Adipose tissue (tissue), 3 donors: ENCODE measurements around the gene DUSP28. TPM values are rescaled to one million over a fixed set of nuclear protein-coding genes. Genes with fewer than 3 reads are reported as not detected.
"Not testable (repeated sequence)": the region's sequence is repeated elsewhere in the genome, so short reads cannot be mapped to it uniquely, and the experiment has no call there.

Source experiments
- H3K27ac ChIP-seq: one replicate; pipeline ENCODE4 v1.5.1; 2013; ENCODE audit warnings: low read depth, low read length
- WGBS, 3 donors: extraction: QIAGEN DNeasy Blood & Tissue Kit; methylation state at CpG; one replicate each; pipeline ENCODE4 v1.1.7; 2013; 5-methylcytosine and 5-hydroxymethylcytosine counted together
- polyA plus RNA-seq, 3 donors: library from polyadenylated mRNA; stranded (reverse); fragments of 200-250 nt; gene quantifications; one replicate each; pipeline ENCODE4 v1.2.3, GENCODE V29; 2013
- donor health status: healthy with polysubstance abuse.
- donor health status: Bipolar disorder and iron deficiency.
- donor health status: healthy.

DUSP28 gene
- polyA plus RNA-seq, 3 donors: 3.2 to 4.6 (median 4.3) TPM

- 83 to 87% (median 85%) methylated on average over 8 of the region's 8 CpGs for WGBS, 3 donors
- no peak overlapping the region for H3K27ac ChIP-seq
Observed at GRCh38 chr2:240524963-240525718, 35.0 kb upstream of the DUSP28 start.

DNA sequence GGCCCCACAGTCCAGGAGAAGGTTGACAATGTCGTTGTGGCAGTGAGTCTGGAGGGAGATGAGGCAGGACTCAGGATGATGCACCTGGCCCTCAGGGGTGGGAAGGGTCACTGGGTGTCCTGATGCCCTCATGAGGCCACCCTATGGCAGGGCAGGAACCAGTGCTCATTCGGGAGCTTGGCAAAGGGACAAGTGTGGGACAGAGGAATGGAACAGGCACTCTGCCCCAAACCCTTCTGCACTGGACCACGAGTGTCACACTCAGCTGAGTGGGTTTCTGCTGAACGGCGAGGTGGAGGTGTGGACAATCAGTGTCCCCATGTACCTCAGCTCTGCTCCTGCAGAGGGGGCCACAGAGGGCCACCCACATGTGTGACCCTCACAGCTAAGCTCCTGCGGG is 34.4 kb upstream of the DUSP28 start:
- H3K27ac ChIP-seq: no peak overlapping the region
- WGBS, 3 donors: 96 to 98% (median 98%) methylated on average over 6 of the region's 6 CpGs

DNA sequence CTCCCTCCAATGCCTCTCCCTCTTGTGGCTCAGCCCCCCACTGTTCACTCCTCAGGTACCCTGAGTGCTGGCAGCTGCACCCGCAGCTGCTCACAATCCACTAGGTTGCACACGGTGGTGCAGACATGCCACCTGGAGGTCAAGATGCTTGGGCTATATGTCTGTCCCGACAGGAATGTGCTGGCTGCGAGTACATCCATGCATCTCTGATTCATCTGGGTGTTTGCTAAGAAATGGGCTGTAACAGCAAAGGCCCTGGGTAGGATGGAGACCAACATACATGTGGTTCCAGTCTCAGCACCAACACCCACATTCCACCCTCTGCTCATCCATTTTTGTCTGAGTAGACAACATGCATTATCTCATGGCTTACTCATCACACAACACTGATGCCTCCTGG is 33.6 kb upstream of the DUSP28 start:
- no peak overlapping the region for H3K27ac ChIP-seq
- 90 to 95% (median 91%) methylated on average over 4 of the region's 4 CpGs for WGBS, 3 donors

- no peak overlapping the region for H3K27ac ChIP-seq
- 93 to 96% (median 95%) methylated on average over 3 of the region's 3 CpGs for WGBS, 3 donors
Observed at GRCh38 chr2:240527153-240527750, 32.9 kb upstream of the DUSP28 start.

- H3K27ac ChIP-seq: no peak overlapping the region
- 92 to 96% (median 93%) methylated on average over 13 of the region's 13 CpGs for WGBS, 3 donors
Observed at GRCh38 chr2:240528406-240529040, 31.6 kb upstream of the DUSP28 start.

DNA sequence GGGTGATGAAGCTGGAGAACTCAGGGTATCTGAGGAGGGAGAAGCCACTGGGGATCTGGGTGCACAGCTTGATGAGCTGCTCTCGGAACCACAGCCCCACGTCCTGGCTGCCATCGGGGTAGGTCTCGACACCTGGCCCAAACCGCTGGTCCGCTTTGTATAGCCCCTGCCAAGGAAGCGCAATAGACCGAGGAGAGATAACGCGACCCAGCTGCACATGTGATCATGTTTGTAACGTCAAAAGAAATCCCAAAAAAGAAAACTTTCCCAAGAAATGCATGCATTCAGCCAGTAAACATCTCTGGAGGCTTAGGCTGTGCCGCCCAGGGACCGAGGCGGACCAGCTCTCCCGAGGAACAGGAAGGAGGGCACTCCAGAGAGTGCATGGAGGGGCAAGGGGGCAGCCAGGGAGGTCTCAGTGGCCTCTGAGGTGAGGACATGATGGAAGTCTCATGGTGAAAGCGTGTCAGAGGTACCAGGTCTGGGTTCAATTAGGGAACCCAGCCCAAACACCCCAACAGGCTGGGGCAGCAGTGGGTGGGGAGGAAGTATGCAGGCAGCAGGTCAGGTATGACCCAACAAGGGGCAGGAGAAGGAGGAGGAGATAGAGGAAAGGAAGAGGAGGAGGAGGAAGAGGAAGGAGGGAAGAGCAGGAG is 30.7 kb upstream of the DUSP28 start:
- WGBS, 3 donors: 96 to 97% (median 96%) methylated on average over 16 of the region's 16 CpGs

GRCh38 chr2:240530181-240530580 is 30.0 kb upstream of the DUSP28 start:
- WGBS, 3 donors: 85 to 98% (median 93%) methylated on average over 7 of the region's 7 CpGs

More for the DNA sequence above, 30.7 kb upstream of the DUSP28 start:
- no peak overlapping the region for H3K27ac ChIP-seq

DNA sequence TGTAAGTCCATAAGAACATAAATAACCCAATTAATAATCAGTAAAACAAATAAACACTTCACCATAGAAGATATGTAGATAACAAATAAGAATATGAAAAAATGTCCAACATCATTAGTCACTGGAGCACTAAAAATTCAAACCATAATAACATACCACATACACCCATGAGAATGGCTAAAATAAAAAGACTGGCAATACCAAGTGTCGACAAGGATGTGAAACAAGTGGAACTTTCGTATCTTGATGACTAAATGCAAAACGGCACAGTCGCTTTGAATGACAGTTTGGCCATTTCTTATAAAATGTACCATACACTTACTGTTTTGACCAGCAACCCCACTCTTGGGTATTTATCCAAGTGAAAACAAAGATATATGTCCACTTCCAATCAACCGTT is 29.1 kb upstream of the DUSP28 start:
- 96 to 98% (median 97%) methylated on average over 5 of the region's 5 CpGs for WGBS, 3 donors
- no peak overlapping the region for H3K27ac ChIP-seq

More at GRCh38 chr2:240530181-240530580, 30.0 kb upstream of the DUSP28 start:
- no peak overlapping the region for H3K27ac ChIP-seq

GRCh38 chr2:240532031-240532775 is 28.0 kb upstream of the DUSP28 start:
- no peak overlapping the region for H3K27ac ChIP-seq
- WGBS, 3 donors: 96 to 100% (median 98%) methylated on average over 1 of the region's 1 CpG

- no peak overlapping the region for H3K27ac ChIP-seq
- WGBS, 3 donors: 95 to 97% (median 96%) methylated on average over 38 to 43 of the region's 43 CpGs
Observed at GRCh38 chr2:240538031-240538780, 22.0 kb upstream of the DUSP28 start.

- WGBS, 3 donors: 97 to 99% (median 97%) methylated on average over 17 of the region's 17 CpGs
- not testable (repeated sequence) for H3K27ac ChIP-seq
Observed at GRCh38 chr2:240539101-240539500, 21.1 kb upstream of the DUSP28 start.

GRCh38 chr2:240539906-240540305 is 20.3 kb upstream of the DUSP28 start:
- no peak overlapping the region for H3K27ac ChIP-seq

GRCh38 chr2:240551288-240551687 is 8.9 kb upstream of the DUSP28 start:
- WGBS, 3 donors: 56 to 96% (median 96%) methylated on average over 4 of the region's 4 CpGs
- no peak overlapping the region for H3K27ac ChIP-seq

GRCh38 chr2:240551811-240552210 is 8.3 kb upstream of the DUSP28 start:
- no peak overlapping the region for H3K27ac ChIP-seq
- 30 to 48% (median 46%) methylated on average over 1 of the region's 1 CpG for WGBS, 3 donors

DNA sequence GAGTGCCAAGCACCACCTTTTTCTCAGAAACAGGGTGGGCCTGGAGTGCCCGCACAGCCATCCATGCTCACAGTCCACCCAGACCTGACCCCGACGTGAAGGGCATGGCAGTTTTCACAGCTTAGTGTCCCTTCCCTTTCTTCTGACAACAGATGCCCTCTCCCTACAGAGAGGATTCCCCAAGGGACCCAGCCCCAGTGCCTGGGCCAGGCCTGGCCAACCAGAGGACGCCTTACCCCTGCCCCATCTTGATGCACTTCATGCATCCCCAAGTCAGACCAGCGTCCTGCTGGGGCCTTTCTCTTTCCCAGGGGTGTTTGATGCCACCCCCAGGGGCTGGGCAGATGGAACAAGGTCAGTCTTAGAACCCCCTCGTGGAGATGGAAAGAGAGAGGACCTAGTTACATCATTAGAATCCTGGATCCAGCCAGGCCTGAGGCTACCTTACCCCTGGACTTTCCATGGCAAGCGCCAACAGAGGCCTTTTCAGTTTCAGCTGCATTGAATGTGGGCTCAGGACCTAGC is 6.1 kb upstream of the DUSP28 start:
- H3K27ac ChIP-seq: no peak overlapping the region
- WGBS, 3 donors: 91 to 92% (median 92%) methylated on average over 7 of the region's 7 CpGs

DNA sequence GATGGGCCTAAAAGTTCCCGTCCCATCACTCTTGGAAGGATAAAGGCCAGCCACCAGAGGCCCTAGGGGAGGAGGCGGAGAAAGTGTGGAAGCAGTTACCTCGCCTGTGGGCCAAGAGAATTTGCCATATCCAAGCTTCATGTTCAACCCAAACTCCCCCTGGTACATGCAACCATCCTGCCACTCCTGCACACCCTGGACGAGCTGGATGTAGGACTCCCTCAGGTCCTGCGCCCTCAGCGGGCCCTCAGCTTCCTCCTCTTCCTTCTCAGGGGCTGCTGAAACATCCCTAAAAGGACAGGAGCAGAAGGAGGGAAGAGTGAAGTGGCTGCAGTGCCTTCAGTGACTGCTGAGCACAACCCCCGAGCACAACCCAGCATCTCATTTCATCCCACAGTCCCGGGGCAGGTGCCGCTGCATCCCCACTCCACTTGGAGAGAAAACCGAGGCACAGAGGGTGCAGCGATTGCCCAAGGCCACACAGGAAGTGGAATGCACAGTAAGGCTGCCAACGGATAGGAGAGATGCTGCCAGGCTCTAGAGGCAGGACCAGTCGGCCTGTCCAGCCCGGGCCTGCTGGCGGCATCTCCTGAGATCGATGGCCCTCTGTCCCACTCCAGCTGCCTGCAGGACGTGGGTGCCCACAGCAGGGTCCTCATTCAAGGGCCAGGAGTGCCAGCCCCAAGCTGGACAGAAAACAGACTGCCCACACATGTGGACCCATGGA is 5.2 kb upstream of the DUSP28 start:
- no peak overlapping the region for H3K27ac ChIP-seq
- 88 to 92% (median 92%) methylated on average over 17 of the region's 17 CpGs for WGBS, 3 donors
